ENCODE results near the gene SDE2.

GRCh38 chr1:226029093-226029496, 30.0 kb upstream of the SDE2 start:
- TF ChIP-seq CTCF (IDR thresholded peaks at IDR 0.05; ENCODE audit: insufficient read depth, low read length, poor library complexity, severe bottlenecking) = no peak
- TF ChIP-seq EZH2phosphoT487 (conservative IDR thresholded peaks at IDR 0.05; ENCODE audit: low read length) = no peak
